CD14-positive monocyte (primary cell): Measurements from ENCODE around the gene PARVB. TPM values are rescaled to one million over a fixed set of nuclear protein-coding genes. Genes with fewer than 3 reads are reported as not detected.

Experiments used
- DNase-seq, 3 donors: peaks; one replicate each; pipeline ENCODE4 v3.0.0-alpha.2; 2011 to 2022
- H2AFZ ChIP-seq: 2 replicates; pipeline ENCODE4 v1.6.0; 2012; ENCODE audit warnings: mild to moderate bottlenecking, low read depth, low read length, inconsistent platforms; ENCODE audit not compliant: insufficient read depth, poor library complexity, severe bottlenecking
- H3K27ac ChIP-seq, 2 donors: 1 replicate in 1 of 2; 2 replicates in 1 of 2; pipeline ENCODE4 v1.5.1; 2012 to 2013; ENCODE audit warnings: low read length in 2 of 2, control low read depth in 1 of 2, inconsistent platforms in 1 of 2, low read depth in 1 of 2, mild to moderate bottlenecking in 1 of 2
- H3K27me3 ChIP-seq, 2 donors: one replicate each; pipeline versions ENCODE4 v1.6.0 to v1.6.1; 2011 to 2013; ENCODE audit warnings: low read length in 2 of 2; ENCODE audit not compliant: control insufficient read depth in 2 of 2, insufficient read depth in 2 of 2
- H3K36me3 ChIP-seq, 2 donors: replicated peaks in 1 of 2; 1 replicate in 1 of 2; 2 replicates in 1 of 2; pipeline versions ENCODE4 v1.5.1 to v1.6.1; 2012 to 2013; ENCODE audit warnings: low read length in 2 of 2, control low read depth in 1 of 2, inconsistent platforms in 1 of 2, mild to moderate bottlenecking in 1 of 2; ENCODE audit not compliant: insufficient read depth in 2 of 2, control insufficient read depth in 1 of 2
- H3K4me1 ChIP-seq, 2 donors: 1 replicate in 1 of 2; 2 replicates in 1 of 2; pipeline versions ENCODE4 v1.5.1 to v1.6.1; 2012 to 2013; ENCODE audit warnings: low read length in 2 of 2, control low read depth in 1 of 2, inconsistent platforms in 1 of 2, mild to moderate bottlenecking in 1 of 2, moderate library complexity in 1 of 2; ENCODE audit not compliant: insufficient read depth in 2 of 2, control insufficient read depth in 1 of 2
- H3K4me2 ChIP-seq: replicated peaks from 2 replicates; pipeline ENCODE3; 2012; ENCODE audit warnings: low read length, moderate library complexity, mild to moderate bottlenecking; ENCODE audit not compliant: poor library complexity, severe bottlenecking; ENCODE audit errors: extremely low read depth
- H3K4me3 ChIP-seq, 3 experiments: fragments of 200-600 bp in 1 of 3; sonication (generic) in 1 of 3; replicated peaks in 1 of 3; 1 replicate in 2 of 3; 2 replicates in 1 of 3; pipeline ENCODE4 v1.5.1; 2011 to 2013; ENCODE audit warnings: low read length in 3 of 3, mild to moderate bottlenecking in 3 of 3, control low read depth in 2 of 3, low read depth in 2 of 3, inconsistent platforms in 1 of 3, moderate library complexity in 1 of 3
- H3K79me2 ChIP-seq: 2 replicates; pipeline ENCODE4 v1.6.0; 2012; ENCODE audit warnings: mild to moderate bottlenecking, control low read depth, inconsistent platforms, low read length, moderate library complexity; ENCODE audit not compliant: insufficient read depth
- H3K9ac ChIP-seq: 2 replicates; pipeline ENCODE4 v1.6.0; 2017; ENCODE audit warnings: low read length, mild to moderate bottlenecking; ENCODE audit not compliant: insufficient read depth, poor library complexity, severe bottlenecking
- H3K9me3 ChIP-seq, 2 donors: replicated peaks in 1 of 2; 1 replicate in 1 of 2; 2 replicates in 1 of 2; pipeline versions ENCODE4 v1.5.1 to v1.6.1; 2012 to 2013; ENCODE audit warnings: low read length in 2 of 2, control low read depth in 1 of 2; ENCODE audit not compliant: control insufficient read depth in 1 of 2, insufficient read depth in 1 of 2
- H4K20me1 ChIP-seq: 2 replicates; pipeline ENCODE4 v1.6.0; 2012; ENCODE audit warnings: mild to moderate bottlenecking, low read length, control low read depth, moderate library complexity; ENCODE audit not compliant: insufficient read depth
- H3K27ac Mint-ChIP-seq, 7 donors: one replicate each; pipeline ENCODE4 v1.8.0; 2020; ENCODE audit warnings: mild to moderate bottlenecking in 7 of 7, mixed read lengths in 7 of 7, moderate library complexity in 6 of 7, inconsistent platforms in 2 of 7
- H3K27me3 Mint-ChIP-seq, 3 donors: one replicate each; pipeline ENCODE4 v1.8.0; 2021 to 2022; ENCODE audit warnings: low read depth in 3 of 3, mild to moderate bottlenecking in 3 of 3, mixed read lengths in 3 of 3, moderate library complexity in 3 of 3, inconsistent platforms in 1 of 3
- H3K36me3 Mint-ChIP-seq, 2 donors: one replicate each; pipeline ENCODE4 v1.8.0; 2020; ENCODE audit warnings: mixed read lengths in 2 of 2, inconsistent platforms in 1 of 2, mild to moderate bottlenecking in 1 of 2
- H3K4me1 Mint-ChIP-seq: one replicate; pipeline ENCODE4 v1.8.0; 2020; ENCODE audit warnings: mild to moderate bottlenecking, mixed read lengths
- H3K4me3 Mint-ChIP-seq, 2 donors: one replicate each; pipeline ENCODE4 v1.8.0; 2020; ENCODE audit warnings: mild to moderate bottlenecking in 2 of 2, mixed read lengths in 2 of 2, moderate library complexity in 1 of 2
- H3K9me3 Mint-ChIP-seq, 7 donors: one replicate each; pipeline ENCODE4 v1.8.0; 2020 to 2022; ENCODE audit warnings: mixed read lengths in 7 of 7, mild to moderate bottlenecking in 6 of 7, moderate library complexity in 6 of 7, inconsistent platforms in 2 of 7
- WGBS: methylation state at CpG from one replicate; pipeline ENCODE4 v1.1.5; 2013; ENCODE audit warnings: missing lambda C conversion rate; ENCODE audit not compliant: insufficient coverage; 5-methylcytosine and 5-hydroxymethylcytosine counted together
- intact Hi-C, 2 donors: fragments of 100-400 bp; cut with micrococcal nuclease; formaldehyde crosslinking; loops; one replicate each; pipeline versions ENCODE4 v1.15.0 to v1.15.1; 2023
- polyA plus RNA-seq, 3 donors: library from polyadenylated mRNA; depleted of rRNA in 1 of 3; unstranded in 2 of 3; stranded (reverse) in 1 of 3; fragments of 300-500 nt in 2 of 3; fragments of >200 nt in 1 of 3; fragmentation: Illumina TruSeq in 2 of 3; gene quantifications; 1 replicate in 2 of 3; 2 replicates in 1 of 3; pipeline ENCODE4 v1.2.3, GENCODE V29; 2012 to 2021
- TF ChIP-seq, protein P1 (sequence below): fragments of 200-600 bp; IDR thresholded peaks from one replicate; pipeline ENCODE4 v1.8.0; 2022; ENCODE audit warnings: antibody characterized with exemption, mild to moderate bottlenecking

Gene PARVB
- polyA plus RNA-seq, 3 donors = 13.4 to 38.5 (median 17.9) TPM

DNA sequence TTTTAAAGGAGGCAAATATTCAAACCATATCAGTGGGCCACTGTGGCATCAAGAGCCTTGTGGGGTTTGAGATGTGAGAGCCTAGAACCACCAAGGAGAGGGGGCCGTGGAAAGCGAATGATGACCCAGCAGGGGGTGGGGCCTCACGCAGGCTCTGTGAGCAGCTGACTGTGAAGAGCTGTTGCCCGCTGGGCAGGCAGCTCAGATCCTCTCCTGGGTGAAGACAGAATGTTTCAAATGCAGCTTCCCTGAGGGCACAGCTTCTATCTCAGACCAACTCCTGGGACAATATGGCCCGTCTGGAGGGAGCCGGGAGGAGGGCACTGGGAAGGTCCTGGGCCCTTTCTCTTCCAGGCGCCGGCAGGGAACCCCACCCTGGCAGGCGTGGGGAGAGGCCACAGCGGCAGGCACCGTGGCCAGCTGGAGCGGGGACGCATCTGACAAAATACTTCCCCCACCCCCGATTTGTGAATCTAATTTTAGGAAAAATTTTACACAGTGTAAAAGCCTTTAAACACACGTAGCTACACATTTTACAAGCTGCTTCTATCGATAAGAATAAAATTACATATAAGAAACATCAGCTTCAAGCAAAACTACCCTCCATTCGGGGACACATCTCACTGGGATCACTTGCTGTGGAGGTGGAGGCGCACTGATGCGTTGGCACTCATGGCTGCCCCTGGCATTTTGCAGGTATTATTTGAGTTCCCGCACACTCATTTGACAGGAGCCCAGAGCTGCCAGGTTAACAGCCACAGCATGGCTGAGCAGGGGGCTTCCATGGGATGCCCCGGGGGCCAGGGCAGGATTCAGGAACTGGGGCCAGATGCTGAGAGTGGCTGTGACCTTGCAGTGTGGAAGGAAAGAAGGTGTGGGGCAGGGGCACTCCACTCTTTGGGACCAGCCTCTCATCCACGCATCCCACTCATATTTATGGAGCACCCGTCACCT lies 196.9 kb downstream of the PARVB start:
- Histone ChIP-seq H3K79me2 (no peaks in the 10 kb centered on the region), H3K9me3 (peaks cover 0 to 1% of the 10 kb centered on the region in 2 donors), H3K4me2 (no peak overlapping the region), H3K36me3 (no peaks in the 10 kb centered on the region), H3K27ac (no peak overlapping the region), H2AFZ (no peak overlapping the region), H4K20me1 (no peaks in the 10 kb centered on the region), H3K4me1 (no peaks in the 10 kb centered on the region), H3K27me3 (no peaks in the 10 kb centered on the region), H3K9ac (no peak overlapping the region), H3K4me3 (no peak overlapping the region)
- no peaks in the 10 kb centered on the region for H3K36me3 Mint-ChIP-seq
- no peak overlapping the region for H3K27ac Mint-ChIP-seq
- 96% methylated on average over 12 of the region's 23 CpGs for WGBS
- no peaks in the 10 kb centered on the region for H3K4me1 Mint-ChIP-seq
- H3K4me3 Mint-ChIP-seq = no peak overlapping the region
- peaks cover 8 to 22% (median 21%) of the 10 kb centered on the region in 3 donors for H3K27me3 Mint-ChIP-seq
- H3K9me3 Mint-ChIP-seq = peaks cover 0 to 5% (median 3%) of the 10 kb centered on the region in 7 donors
- intact Hi-C loops = no loop called here
- TF ChIP-seq, protein P1, sequence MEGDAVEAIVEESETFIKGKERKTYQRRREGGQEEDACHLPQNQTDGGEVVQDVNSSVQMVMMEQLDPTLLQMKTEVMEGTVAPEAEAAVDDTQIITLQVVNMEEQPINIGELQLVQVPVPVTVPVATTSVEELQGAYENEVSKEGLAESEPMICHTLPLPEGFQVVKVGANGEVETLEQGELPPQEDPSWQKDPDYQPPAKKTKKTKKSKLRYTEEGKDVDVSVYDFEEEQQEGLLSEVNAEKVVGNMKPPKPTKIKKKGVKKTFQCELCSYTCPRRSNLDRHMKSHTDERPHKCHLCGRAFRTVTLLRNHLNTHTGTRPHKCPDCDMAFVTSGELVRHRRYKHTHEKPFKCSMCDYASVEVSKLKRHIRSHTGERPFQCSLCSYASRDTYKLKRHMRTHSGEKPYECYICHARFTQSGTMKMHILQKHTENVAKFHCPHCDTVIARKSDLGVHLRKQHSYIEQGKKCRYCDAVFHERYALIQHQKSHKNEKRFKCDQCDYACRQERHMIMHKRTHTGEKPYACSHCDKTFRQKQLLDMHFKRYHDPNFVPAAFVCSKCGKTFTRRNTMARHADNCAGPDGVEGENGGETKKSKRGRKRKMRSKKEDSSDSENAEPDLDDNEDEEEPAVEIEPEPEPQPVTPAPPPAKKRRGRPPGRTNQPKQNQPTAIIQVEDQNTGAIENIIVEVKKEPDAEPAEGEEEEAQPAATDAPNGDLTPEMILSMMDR = no peak
- DNase-seq = no peak

DNA sequence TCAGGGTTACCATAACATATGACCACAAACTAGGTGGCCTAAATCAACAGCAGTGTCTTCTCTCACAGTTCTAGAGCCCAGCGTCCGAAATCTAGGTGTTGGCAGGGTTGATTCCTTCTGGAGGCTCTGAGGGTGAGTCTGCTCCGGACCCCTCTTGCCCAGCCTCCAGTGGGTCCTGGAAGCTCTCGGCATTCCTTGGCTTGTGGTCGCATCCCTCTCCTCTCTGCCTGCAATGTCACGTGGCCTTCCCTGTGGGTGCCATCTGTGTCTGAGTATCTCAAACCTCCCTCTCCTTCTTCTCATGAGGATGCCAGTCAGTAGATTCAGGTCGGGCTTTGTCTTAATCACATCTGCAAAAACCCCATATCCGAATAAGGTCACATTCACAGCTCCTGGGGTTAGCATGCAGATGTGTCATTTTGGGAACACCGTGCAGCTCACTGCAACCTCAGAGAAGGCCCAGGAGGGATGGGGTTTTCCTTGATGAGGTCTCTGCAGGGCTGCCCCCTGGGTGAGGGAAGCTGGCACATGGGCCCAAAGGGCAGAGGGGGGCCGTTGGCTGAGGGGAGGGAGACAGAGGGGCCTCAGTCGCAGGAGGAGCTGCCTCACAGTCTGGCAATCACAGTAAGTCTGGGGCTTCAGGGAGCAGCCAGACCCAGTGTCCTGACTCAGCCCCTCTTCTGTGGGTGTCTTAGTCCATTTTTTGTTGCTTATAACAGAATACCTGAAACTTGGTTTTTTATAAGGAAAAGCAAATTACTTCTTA lies 197.8 kb downstream of the PARVB start:
- H3K27ac ChIP-seq = no peak overlapping the region
- Mint-ChIP-seq H3K4me3 (no peak overlapping the region), H3K27me3 (peaks cover 7 to 25% (median 23%) of the 10 kb centered on the region in 3 donors), H3K27ac (peak overlapping the region in 2 of 7 donors; percentile 31 to 51), H3K9me3 (peaks cover 0 to 5% (median 3%) of the 10 kb centered on the region in 7 donors), H3K4me1 (no peaks in the 10 kb centered on the region), H3K36me3 (no peaks in the 10 kb centered on the region)
- H3K27me3 ChIP-seq = no peaks in the 10 kb centered on the region
- no peaks in the 10 kb centered on the region for H3K9me3 ChIP-seq
- no peaks in the 10 kb centered on the region for H3K4me1 ChIP-seq
- no peaks in the 10 kb centered on the region for H3K36me3 ChIP-seq
- H2AFZ ChIP-seq = no peak overlapping the region
- DNase-seq = no peak
- no peak overlapping the region for H3K4me2 ChIP-seq
- H4K20me1 ChIP-seq = no peaks in the 10 kb centered on the region
- intact Hi-C loops = no loop called here
- WGBS = 96% methylated on average over 8 of the region's 11 CpGs
- no peak overlapping the region for H3K9ac ChIP-seq
- no peak overlapping the region for H3K4me3 ChIP-seq
- H3K79me2 ChIP-seq = no peaks in the 10 kb centered on the region
- TF ChIP-seq, protein P1 = no peak
